GM21367 (cell line): ENCODE results near the gene EIF6.

ENCODE experiments used
- ATAC-seq: cut with Tn5 transposase; IDR thresholded peaks from one replicate; pipeline ENCODE4 v1.9.1; 2021; ENCODE audit not compliant: unreplicated experiment

Gene EIF6

GRCh38 chr20:35314816-35315631 is 30.5 kb upstream of the EIF6 start:
- no peak for ATAC-seq

DNA sequence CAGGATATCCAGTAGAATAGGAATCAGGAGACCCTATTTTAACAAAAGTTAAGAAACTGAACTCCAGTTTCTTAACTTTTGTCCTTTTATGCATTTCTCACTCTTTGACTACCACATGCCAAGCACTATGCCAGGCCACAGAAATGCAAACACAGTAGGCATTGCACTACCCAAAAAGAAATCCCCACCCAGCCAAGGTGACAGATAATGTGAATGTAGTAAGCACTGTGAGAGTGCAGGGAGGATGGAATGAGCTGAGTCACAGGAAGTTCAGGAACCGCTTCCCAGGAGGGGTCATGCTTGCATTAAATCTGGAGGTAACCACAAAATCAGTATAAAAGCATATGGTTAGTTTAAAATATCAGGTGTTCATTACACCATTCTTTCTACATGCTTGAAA is 27.7 kb upstream of the EIF6 start:
- ATAC-seq, result no peak

- ATAC-seq, result no peak
Measured at GRCh38 chr20:35311822-35312221, 27.2 kb upstream of the EIF6 start.

GRCh38 chr20:35311409-35311808 is 26.8 kb upstream of the EIF6 start:
- ATAC-seq, result no peak

DNA sequence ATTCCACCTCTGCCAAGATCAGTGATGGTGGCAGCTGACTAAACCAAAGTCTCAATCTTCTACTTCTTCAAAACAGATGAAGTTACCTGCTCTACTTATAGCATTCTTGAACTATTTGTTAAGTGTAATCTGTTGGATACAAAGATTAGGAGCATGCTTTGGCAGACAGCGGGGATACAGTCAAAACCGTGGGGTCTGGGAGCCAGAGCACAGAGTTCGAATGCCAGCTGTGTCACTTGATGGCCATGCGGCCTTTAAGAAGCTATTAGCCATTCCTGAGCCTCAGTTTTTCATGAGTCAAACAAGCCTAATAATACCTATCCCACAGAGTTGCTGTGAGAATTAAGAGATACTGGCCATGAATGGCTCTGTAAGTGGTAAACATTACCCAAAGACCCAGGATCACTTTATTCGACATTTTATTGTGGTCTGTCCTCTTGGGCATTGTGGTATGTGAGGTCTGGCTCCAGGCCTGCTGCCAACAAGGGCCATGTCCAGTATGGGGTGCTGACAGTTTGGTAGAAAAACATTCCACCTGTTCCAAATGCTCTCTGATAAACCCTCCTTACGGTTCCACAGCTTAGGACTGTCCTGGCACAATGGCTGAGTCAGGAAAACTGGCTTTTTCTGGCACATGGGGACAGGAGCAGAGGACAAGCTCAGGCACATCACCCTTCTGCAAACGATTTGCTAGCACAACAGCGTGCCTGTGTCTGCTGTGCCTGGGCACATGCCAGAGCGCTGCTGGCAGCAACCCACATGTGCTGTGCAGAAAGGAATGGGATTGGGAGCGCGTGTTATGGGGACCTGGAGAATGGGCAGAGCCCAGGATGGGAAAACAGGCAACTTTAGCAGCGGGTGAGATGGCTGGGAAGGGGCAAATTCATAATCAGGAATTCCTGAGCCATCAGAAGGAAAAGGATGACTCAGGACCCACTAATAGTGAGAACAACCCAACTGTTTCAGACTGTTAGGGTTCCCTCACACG is 23.4 kb upstream of the EIF6 start:
- no peak for ATAC-seq

GRCh38 chr20:35306931-35307517 is 22.5 kb upstream of the EIF6 start:
- no peak for ATAC-seq

- no peak for ATAC-seq
Measured at GRCh38 chr20:35305682-35306556, 21.3 kb upstream of the EIF6 start.

GRCh38 chr20:35304956-35305355 is 20.4 kb upstream of the EIF6 start:
- no peak for ATAC-seq

GRCh38 chr20:35303735-35304491 is 19.3 kb upstream of the EIF6 start:
- no peak for ATAC-seq

DNA sequence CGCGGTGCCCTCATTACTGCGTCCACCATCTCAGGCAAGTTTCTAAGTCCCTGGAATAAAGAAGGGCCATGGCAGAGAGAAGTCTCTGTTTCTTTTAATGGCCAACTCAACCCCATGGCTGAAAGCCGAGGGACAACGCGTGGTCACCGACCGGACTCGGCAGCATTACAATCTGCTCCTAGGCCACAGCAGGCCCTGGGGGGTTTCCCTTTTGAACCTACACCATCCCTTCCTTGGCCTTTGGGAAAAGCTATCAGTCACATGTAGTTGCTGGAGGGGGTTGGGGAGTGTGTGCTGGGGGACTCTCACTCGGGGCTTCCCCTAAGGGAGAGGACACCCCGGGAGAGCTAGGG is 18.8 kb upstream of the EIF6 start:
- no peak for ATAC-seq

GRCh38 chr20:35302421-35303335 is 18.1 kb upstream of the EIF6 start:
- ATAC-seq, result no peak

DNA sequence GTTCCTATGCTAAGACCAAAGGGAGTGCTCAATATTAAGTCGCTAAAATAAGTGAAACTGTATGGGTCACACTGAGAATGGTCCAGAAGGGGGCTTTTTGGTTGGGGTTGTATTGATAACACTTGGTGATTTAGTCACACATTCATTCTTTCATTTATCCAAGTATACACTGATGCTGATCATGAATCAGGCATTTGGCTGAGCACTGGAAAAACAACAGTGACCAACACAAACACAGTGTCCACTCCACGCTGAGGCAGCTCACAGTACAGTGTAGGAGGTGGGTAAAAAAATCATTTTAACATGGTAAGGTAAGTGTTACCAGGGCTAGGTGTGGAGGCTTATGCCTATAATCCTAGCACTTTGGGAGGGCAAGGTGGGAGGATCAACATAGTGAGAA is 16.9 kb upstream of the EIF6 start:
- ATAC-seq, result no peak

DNA sequence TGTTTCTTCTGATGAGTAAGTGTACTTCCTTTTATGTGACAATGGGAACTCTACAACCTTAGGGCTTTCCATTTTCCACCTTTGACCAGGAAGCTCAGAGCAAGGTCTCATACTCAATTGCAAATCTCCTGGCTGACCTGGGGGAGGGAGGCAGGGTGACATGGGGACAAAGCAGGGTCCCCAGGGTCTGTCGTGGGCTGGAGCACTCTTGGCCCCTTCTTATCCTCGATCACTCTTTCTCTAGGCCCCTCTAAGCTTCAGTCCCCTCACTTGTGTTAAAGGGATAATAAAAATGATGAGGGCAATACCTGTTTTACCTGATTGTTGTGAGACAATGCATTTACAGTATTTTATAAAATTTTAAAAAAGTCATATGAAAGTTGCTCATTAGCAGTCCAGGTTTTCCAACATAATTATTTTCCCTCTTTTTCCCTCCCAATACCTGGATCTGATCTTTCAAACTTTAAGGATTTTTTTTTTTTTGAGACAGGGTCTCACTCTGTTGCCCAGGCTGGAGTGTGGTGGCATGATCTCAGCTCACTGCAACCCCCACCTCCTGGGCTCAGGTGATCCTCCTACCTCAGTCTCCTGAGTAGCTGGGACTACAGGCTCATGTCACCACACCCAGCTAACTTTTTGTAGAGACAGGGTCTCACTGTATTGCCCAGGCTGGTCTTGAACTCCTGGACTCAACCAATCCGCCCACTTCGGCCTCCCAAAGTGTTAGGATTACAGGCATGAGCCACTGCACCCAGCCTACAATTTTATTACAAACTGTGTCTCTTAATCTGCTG is 16.1 kb upstream of the EIF6 start:
- no peak for ATAC-seq

DNA sequence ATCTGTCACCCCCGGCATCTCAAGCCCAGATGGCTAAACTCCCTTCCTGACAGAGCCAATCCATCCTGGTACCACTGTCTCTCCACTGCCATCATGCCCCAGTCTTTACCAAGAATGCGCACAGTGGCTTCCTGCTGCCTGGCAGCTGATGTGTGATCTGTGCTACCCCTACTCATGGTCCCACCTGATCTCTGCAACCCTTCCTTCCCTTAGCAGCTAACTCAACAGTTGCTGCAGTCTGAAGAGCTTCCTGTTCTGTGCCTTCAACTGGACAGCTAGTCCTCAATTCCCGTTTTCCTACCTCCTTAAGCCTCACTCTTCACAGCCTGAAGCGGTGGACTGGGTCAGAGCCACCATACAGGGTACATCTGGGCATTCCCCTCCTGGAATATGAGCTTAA is 15.2 kb upstream of the EIF6 start:
- ATAC-seq, result no peak

GRCh38 chr20:35298264-35298663 is 13.7 kb upstream of the EIF6 start:
- no peak for ATAC-seq

GRCh38 chr20:35297740-35298139 is 13.2 kb upstream of the EIF6 start:
- ATAC-seq, result no peak

DNA sequence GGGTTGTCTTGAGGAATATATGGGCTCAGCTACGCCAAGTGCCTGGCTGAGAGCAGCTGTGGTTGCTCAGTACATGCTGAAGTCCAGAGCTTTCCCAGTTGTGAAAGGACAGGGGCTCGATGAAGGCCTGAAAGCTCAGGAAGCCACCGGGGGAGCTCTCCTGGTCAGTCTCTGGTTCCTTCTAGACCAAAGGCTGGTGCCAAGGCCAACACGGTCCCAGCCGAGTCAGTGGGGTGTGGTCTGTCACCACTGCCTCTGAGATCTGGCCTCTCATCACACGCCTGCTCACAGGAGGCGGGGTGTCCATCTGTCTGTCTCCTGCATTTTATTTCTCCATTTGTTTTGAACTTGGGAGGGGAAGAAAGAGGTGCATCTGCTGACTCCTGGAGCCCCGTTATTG is 12.6 kb upstream of the EIF6 start:
- no peak for ATAC-seq

- ATAC-seq, result no peak
Measured at GRCh38 chr20:35296101-35296554, 11.6 kb upstream of the EIF6 start.
